Kidney (tissue), 14 donors: Measurements from ENCODE around the gene WDR49. TPM values are rescaled to one million over a fixed set of nuclear protein-coding genes. Genes with fewer than 3 reads are reported as not detected.

Source experiments
- DNase-seq, 5 donors: peaks; one replicate each; pipeline ENCODE4 v3.0.0-alpha.2; 2013 to 2020
- FAIRE-seq: peaks from 2 replicates; lab custom pipeline; 2012; peaks lifted over from hg19 to GRCh38; lab: Jason Lieb, UNC
- H3K27ac ChIP-seq, 2 donors: one replicate each; pipeline ENCODE4 v1.7.0; 2013; ENCODE audit warnings: low read depth in 2 of 2, low read length in 2 of 2, inconsistent platforms in 1 of 2
- H3K27me3 ChIP-seq: one replicate; pipeline ENCODE4 v1.7.1; 2013; ENCODE audit warnings: low read length, inconsistent platforms; ENCODE audit not compliant: control insufficient read depth, insufficient read depth
- H3K36me3 ChIP-seq, 3 donors: one replicate each; pipeline versions ENCODE4 v1.7.0 to v1.7.1; 2013; ENCODE audit warnings: low read length in 3 of 3, control low read depth in 1 of 3, inconsistent platforms in 1 of 3; ENCODE audit not compliant: insufficient read depth in 3 of 3, control insufficient read depth in 2 of 3
- H3K4me1 ChIP-seq, 3 donors: one replicate each; pipeline versions ENCODE4 v1.7.0 to v1.7.1; 2013; ENCODE audit warnings: low read length in 3 of 3, inconsistent platforms in 1 of 3, low read depth in 1 of 3; ENCODE audit not compliant: control insufficient read depth in 2 of 3, insufficient read depth in 2 of 3
- H3K4me3 ChIP-seq, 3 donors: one replicate each; pipeline versions ENCODE4 v1.7.0 to v1.8.1; 2013; ENCODE audit warnings: low read length in 3 of 3, control low read depth in 1 of 3, inconsistent platforms in 1 of 3
- H3K9ac ChIP-seq, 3 donors: one replicate each; pipeline versions ENCODE4 v1.7.0 to v1.7.1; 2013; ENCODE audit warnings: low read length in 3 of 3, control low read depth in 1 of 3, inconsistent platforms in 1 of 3
- H3K9me3 ChIP-seq, 3 donors: one replicate each; pipeline versions ENCODE4 v1.7.0 to v1.7.1; 2013; ENCODE audit warnings: low read length in 3 of 3, control low read depth in 1 of 3, inconsistent platforms in 1 of 3; ENCODE audit not compliant: control insufficient read depth in 2 of 3, insufficient read depth in 1 of 3
- CTCF ChIP-seq: IDR thresholded peaks from 3 replicates; pipeline ENCODE4 v1.5.1; 2012; ENCODE audit warnings: mild to moderate bottlenecking, moderate library complexity, borderline replicate concordance; ENCODE audit not compliant: insufficient read depth; ENCODE audit errors: extremely low read depth
- intact Hi-C: fragments of 100-400 bp; cut with DNase I; formaldehyde crosslinking; loops from one replicate; pipeline ENCODE4 v1.11.1; 2022
- polyA plus RNA-seq: library from polyadenylated mRNA; stranded (reverse); fragments of 350-450 nt; fragmentation: Illumina TruSeq; extraction: RNeasy Lipid Tissue Mini Kit (QIAGEN cat#74804); gene quantifications from one replicate; pipeline ENCODE4 v1.2.3, GENCODE V29; 2014; ENCODE audit warnings: low read depth, low replicate concordance; ENCODE audit not compliant: insufficient read depth
- total RNA-seq: library from RNA; stranded (reverse); fragmentation: NEBNext Ultra II Directional; extraction: Animal tissue kit (Norgen Biotek cat#: 25700); gene quantifications from one replicate; pipeline ENCODE4 v1.2.1, GENCODE V29; 2021
- donor health status: control.
- donor health status: control.
- donor health status: control.
- donor health status: control.
- donor health status: control.
- donor health status: DM: yes; HTN: yes; CAD: no.
- donor health status: Normal renal cell carcinoma (clear cell type).

The WDR49 gene
- total and polyA plus RNA-seq, 2 donors from 2014 or later: 0.43 to 1.0 TPM

- H3K27ac ChIP-seq: no peak overlapping the region
- H3K4me1 ChIP-seq: no peaks in the 10 kb centered on the region
- DNase-seq (no peak), FAIRE-seq (no peak)
- H3K27me3 ChIP-seq: no peaks in the 10 kb centered on the region
- no peaks in the 10 kb centered on the region for H3K9me3 ChIP-seq
- TF ChIP-seq CTCF: no peak
- H3K9ac ChIP-seq: no peak overlapping the region
- no peak overlapping the region for H3K4me3 ChIP-seq
- intact Hi-C loops: no loop called here
- no peaks in the 10 kb centered on the region for H3K36me3 ChIP-seq
Observed at GRCh38 chr3:167611718-167612117, 42.0 kb downstream of the WDR49 start.

- Histone ChIP-seq H3K27ac (no peak overlapping the region), H3K4me1 (no peaks in the 10 kb centered on the region), H3K27me3 (no peaks in the 10 kb centered on the region), H3K9me3 (no peaks in the 10 kb centered on the region), H3K36me3 (no peaks in the 10 kb centered on the region), H3K9ac (no peak overlapping the region), H3K4me3 (no peak overlapping the region)
- no peak for TF ChIP-seq CTCF
- intact Hi-C loops: no loop called here
- DNase-seq (no peak), FAIRE-seq (no peak)
Observed at GRCh38 chr3:167609156-167609555, 44.6 kb downstream of the WDR49 start.

- DNase-seq: no peak
- Histone ChIP-seq H3K27ac (no peak overlapping the region), H3K4me1 (no peaks in the 10 kb centered on the region), H3K36me3 (no peaks in the 10 kb centered on the region), H3K9me3 (no peaks in the 10 kb centered on the region), H3K4me3 (no peak overlapping the region), H3K9ac (no peak overlapping the region), H3K27me3 (no peaks in the 10 kb centered on the region)
- no peak for TF ChIP-seq CTCF
- no peak for FAIRE-seq
- intact Hi-C loops: no loop called here
Observed at GRCh38 chr3:167606836-167607235, 46.9 kb downstream of the WDR49 start.

- FAIRE-seq (no peak), DNase-seq (no peak)
- Histone ChIP-seq H3K36me3 (no peaks in the 10 kb centered on the region), H3K9ac (no peak overlapping the region), H3K27ac (no peak overlapping the region), H3K4me3 (no peak overlapping the region), H3K27me3 (no peaks in the 10 kb centered on the region), H3K9me3 (no peaks in the 10 kb centered on the region), H3K4me1 (no peaks in the 10 kb centered on the region)
- no peak for TF ChIP-seq CTCF
- intact Hi-C loops: no loop called here
Observed at GRCh38 chr3:167605871-167606270, 47.9 kb downstream of the WDR49 start.
